ENCODE data around the gene SELENOF. TPM values are rescaled to one million over a fixed set of nuclear protein-coding genes. Genes with fewer than 3 reads are reported as not detected.

The SELENOF gene
- total RNA-seq, 3 donors from 2014 or later, result 138 to 202 (median 191) TPM

DNA sequence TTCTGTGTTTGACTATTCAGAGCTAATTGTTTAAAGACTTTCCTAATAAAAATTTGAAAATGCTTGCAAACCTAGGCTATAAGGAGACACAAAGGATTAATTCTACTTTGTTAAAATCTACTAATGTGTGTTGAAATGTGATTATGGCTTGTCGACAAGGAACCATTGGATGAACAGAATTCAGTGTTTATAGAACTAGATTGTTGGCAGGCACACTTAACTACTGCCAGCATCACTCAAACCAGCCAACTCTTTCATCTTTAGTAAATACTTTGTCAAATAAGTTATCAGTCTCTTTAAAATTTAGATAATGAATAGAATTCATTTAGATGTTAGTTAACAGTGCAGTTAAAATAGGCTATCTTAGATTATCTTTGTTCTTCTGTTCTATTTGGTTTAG lies 28.1 kb upstream of the SELENOF start:
- Histone ChIP-seq H3K4me1 (ENCODE audit: low read depth) (no peaks in the 10 kb centered on the region), H3K9me3 (no peaks in the 10 kb centered on the region), H3K36me3 (ENCODE audit: low read depth) (no peaks in the 10 kb centered on the region), H3K4me3 (no peak overlapping the region)
- DNase-seq (no peak), ATAC-seq (no peak)
- TF ChIP-seq, protein P1, sequence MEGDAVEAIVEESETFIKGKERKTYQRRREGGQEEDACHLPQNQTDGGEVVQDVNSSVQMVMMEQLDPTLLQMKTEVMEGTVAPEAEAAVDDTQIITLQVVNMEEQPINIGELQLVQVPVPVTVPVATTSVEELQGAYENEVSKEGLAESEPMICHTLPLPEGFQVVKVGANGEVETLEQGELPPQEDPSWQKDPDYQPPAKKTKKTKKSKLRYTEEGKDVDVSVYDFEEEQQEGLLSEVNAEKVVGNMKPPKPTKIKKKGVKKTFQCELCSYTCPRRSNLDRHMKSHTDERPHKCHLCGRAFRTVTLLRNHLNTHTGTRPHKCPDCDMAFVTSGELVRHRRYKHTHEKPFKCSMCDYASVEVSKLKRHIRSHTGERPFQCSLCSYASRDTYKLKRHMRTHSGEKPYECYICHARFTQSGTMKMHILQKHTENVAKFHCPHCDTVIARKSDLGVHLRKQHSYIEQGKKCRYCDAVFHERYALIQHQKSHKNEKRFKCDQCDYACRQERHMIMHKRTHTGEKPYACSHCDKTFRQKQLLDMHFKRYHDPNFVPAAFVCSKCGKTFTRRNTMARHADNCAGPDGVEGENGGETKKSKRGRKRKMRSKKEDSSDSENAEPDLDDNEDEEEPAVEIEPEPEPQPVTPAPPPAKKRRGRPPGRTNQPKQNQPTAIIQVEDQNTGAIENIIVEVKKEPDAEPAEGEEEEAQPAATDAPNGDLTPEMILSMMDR (IDR thresholded peaks at IDR 0.05), result no peak
- intact Hi-C loops (cut with DNase I, micrococcal nuclease), result no loop called here

- ATAC-seq (no peak), DNase-seq (no peak)
- intact Hi-C loops (cut with DNase I, micrococcal nuclease), result no loop called here
- TF ChIP-seq, protein P1 (IDR thresholded peaks at IDR 0.05), result no peak
- H3K4me3 ChIP-seq, result no peak overlapping the region
- H3K9me3 ChIP-seq, result no peaks in the 10 kb centered on the region
- H3K4me1 ChIP-seq (ENCODE audit: low read depth), result no peaks in the 10 kb centered on the region
- no peaks in the 10 kb centered on the region for H3K36me3 ChIP-seq (ENCODE audit: low read depth)
Measured at GRCh38 chr1:86940599-86940998, 26.7 kb upstream of the SELENOF start.

- no peaks in the 10 kb centered on the region for H3K36me3 ChIP-seq (ENCODE audit: low read depth)
- H3K9me3 ChIP-seq, result no peaks in the 10 kb centered on the region
- intact Hi-C loops (cut with DNase I, micrococcal nuclease), result no loop called here
- TF ChIP-seq, protein P1 (IDR thresholded peaks at IDR 0.05), result no peak
- no peak for ATAC-seq
- no peak overlapping the region for H3K4me3 ChIP-seq
- no peak for DNase-seq
- no peaks in the 10 kb centered on the region for H3K4me1 ChIP-seq (ENCODE audit: low read depth)
Measured at GRCh38 chr1:86939406-86939805, 25.5 kb upstream of the SELENOF start.

- Histone ChIP-seq H3K36me3 (ENCODE audit: low read depth) (no peaks in the 10 kb centered on the region), H3K4me1 (ENCODE audit: low read depth) (no peaks in the 10 kb centered on the region), H3K9me3 (no peaks in the 10 kb centered on the region), H3K4me3 (no peak overlapping the region)
- no peak for ATAC-seq
- no peak for DNase-seq
- TF ChIP-seq, protein P1 (IDR thresholded peaks at IDR 0.05), result no peak
- intact Hi-C loops (cut with DNase I, micrococcal nuclease), result no loop called here
Measured at GRCh38 chr1:86938855-86939254, 24.9 kb upstream of the SELENOF start.

DNA sequence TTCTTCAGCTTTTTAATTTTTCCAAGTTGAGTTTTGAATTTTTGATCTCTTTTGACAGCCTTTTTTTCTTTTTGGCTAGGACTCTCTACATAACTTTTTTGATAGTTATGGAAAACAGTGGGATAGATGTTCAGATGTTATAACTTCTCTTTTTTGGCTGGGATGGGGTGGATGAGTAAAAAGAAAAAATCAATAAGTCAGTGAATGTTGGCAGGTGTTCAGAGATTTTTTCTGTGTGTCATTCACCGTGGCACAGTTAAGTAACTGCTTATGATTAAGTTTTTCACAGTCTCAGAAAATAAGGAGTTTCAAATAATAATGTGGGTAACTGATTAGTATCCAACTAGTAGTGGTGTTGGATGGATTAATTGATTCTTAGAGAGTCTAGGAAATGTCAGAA lies 24.5 kb upstream of the SELENOF start:
- Histone ChIP-seq H3K36me3 (ENCODE audit: low read depth) (no peaks in the 10 kb centered on the region), H3K4me3 (no peak overlapping the region), H3K9me3 (no peaks in the 10 kb centered on the region), H3K4me1 (ENCODE audit: low read depth) (no peaks in the 10 kb centered on the region)
- DNase-seq (no peak), ATAC-seq (no peak)
- intact Hi-C loops (cut with DNase I, micrococcal nuclease), result no loop called here
- TF ChIP-seq, protein P1 (IDR thresholded peaks at IDR 0.05), result no peak

All from mucosa of descending colon (tissue), 3 donors.